Stimulated activated CD4-positive, alpha-beta T cell treated with anti-CD3 and anti-CD28 coated beads, Interleukin-15, amount 100 ng/mL, for 48 hours (primary cell): Measurements from ENCODE around the gene C12orf42.
"Not testable (repeated sequence)": the region's sequence is repeated elsewhere in the genome, so short reads cannot be mapped to it uniquely, and the experiment has no call there.

ENCODE experiments used
- DNase-seq, 2 donors: peaks; one replicate each; pipeline ENCODE4 v3.0.0-alpha.2; 2020; ENCODE audit warnings: low read depth in 2 of 2

Gene C12orf42

GRCh38 chr12:103494734-103495468 lies 867 bp downstream of the C12orf42 start:
- DNase-seq, result no peak

DNA sequence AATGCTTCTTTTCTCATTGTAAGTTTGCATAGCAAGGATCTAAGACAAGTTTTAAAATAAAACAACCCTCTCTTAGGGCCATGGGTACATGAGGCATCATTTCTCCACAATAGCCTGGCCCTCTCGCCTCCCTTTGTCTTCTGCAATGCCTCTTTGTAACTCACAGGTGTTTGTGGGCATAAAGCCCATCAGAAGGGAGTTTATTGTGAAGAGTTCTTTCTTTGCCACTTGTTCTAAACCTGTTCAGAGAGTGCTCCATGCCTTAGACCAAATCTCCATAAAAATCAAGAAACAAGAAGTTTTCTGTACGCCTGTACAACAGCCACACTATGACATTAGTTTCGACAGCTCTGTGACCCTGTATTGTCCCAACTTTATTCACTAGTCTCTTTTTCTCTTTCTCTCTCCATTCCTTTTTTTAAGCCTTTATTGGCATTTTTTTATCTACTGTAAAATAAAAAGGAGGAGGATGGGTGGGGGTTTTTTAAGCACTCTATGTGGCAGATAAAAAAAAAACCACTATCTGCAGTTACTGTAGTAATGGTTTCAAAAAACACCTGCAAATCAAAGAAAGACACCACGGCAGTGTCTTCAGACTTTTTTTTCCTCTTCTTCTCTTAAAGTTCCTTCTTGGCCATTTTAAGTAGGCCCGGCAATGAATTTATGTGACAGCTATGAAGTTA lies 1.6 kb downstream of the C12orf42 start:
- DNase-seq, result no peak

DNA sequence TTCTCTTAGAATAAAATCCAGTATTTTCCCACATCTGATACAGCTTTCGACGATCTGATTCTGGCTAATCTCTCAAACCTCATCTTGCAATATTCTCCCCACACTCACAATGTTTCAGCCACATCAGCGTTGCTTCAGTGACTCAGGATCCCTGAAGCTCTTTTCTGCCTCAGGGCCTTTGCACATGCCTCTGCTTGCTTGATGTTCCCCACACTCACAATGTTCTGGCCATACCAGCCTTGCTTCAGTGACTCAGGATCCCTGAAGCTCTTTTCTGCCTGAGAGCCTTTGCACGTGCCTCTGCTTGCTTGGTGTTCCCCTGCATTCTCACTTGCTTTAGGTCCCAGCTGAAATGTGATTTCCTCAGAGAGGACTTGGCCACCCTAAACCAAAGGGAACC lies 2.6 kb downstream of the C12orf42 start:
- DNase-seq, result no peak

DNA sequence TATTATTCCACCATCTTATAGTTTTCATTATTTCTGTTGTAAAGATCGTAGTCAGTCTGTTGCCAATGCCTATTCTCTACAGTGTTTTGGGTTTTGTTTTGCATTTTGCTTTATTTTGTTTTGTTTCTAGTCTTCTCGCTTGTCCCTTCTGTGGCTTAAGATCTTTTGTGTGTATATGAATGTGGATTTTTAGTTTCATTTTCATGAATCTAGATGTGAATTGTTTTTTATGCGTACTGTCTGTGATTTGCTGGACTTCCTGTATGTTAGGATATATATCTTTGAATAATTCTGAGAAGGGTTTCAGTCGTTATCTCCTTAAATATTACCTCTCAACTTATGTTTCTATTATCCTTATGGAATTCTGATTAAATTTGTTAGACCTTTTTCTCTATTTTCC lies 13.4 kb downstream of the C12orf42 start:
- no peak for DNase-seq

DNA sequence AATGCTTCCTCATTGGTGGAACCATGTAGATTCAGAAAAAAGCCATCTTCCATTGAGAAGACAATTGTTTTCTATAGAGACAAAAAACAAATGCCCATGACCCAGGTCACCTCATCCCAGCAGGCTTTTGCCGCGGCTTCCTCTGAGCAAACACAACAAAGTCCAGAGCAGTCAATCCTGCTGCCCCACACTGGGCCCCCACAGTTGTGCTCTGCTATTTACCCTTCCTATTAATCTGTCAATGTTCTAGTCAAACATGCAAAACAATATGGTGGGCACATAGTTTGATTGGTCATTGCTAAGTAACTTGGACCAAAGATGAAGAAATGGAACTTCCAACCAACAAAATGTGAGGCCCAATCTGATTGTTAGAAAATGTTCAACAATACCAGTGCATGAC lies 20.7 kb downstream of the C12orf42 start:
- no peak for DNase-seq

- DNase-seq, result no peak
Observed at GRCh38 chr12:103470664-103471063, 25.1 kb downstream of the C12orf42 start.

DNA sequence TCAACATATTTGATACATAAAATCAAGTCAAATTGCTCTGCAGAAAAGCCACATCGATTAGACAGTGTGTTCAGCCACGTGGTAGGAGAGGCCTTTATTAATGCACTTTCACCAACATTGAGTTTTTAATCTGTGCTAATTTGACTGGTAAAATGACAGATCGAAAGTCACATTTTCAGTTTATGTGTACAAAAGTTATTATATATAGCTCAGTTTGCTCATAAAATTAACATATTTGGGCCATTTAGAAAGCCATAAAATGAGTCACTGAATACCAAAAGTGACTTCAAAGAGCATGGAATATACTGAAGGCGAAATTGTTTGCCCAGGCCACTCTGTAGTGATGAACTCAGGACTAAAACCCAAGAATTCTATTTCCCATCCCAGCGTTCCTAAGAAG lies 26.0 kb downstream of the C12orf42 start:
- no peak for DNase-seq

DNA sequence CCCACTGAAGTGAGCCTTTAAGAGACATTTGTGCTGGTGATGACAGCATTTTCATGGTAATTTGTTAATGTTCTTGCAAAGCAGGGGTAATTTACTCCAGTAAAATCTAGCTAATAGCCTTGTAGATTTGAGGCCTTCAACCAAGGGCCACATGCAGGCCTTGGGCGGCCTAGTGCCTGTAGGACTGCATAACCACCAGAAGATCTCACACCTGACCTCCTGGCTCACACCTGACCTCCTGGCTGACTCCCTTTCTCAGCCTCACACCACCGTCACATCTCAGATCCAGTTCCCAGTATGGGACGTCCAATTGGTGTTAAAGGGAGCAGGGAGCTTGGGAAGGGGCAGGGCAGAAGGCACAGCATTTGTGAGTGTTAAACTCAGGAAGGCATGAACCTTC lies 26.9 kb downstream of the C12orf42 start:
- DNase-seq, result no peak

DNA sequence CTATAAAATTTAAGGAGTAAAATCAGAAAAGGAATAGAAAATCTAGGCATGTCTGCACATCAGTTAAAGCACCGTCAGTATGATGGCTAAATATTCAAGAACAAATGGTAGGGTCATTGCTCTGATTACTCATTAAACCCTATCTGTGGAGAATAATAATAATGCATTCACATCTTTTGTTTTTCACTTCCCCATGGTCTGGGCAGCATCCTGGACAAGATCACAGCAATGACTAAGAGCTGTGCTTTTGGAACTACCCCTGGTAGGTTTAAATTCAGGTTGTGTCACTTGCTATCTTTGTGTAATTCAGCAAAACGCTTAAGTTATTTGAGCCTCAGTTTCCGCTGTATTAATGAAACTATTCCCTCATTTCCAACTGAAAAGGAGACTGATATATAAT lies 33.1 kb downstream of the C12orf42 start:
- DNase-seq, result no peak

DNA sequence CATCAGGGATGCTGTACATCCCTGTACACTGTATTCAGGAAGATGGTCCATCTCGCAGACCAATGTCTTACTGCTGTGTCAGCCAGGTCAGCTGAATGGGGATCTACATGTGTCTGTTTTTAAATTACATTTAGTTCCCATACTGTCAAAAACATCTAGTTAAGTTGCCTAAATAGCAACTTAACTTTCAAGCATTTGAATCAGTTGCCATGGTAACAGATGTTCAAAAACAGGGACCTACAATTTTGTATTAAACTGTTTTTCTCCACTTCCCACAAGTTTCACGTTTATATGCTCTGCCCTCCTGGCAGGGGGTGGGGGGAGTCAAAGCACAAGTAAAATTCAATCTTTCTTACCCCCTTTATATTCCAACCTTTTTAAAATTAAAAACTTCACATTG lies 38.3 kb downstream of the C12orf42 start:
- no peak for DNase-seq

DNA sequence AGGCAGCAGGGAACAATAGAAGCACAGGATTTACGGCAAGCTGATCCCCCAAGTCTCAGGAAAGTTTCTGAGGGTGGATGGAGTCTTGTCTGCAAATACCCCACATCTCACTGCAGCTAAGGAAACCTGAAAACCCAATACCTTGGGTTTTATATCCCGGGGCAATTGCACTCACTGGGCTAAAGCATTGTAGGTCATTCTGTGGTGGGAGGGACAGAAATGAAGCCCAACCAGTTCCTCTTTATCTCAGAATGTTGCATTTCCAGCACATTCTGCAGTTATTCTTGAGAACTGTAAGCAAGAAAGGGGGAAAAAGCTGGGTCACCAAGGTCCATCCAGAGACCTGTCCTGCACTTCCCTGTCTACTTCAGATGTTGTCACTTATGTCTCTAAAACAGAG lies 39.8 kb downstream of the C12orf42 start:
- no peak for DNase-seq

GRCh38 chr12:103455020-103455763 lies 40.6 kb downstream of the C12orf42 start:
- no peak for DNase-seq

DNA sequence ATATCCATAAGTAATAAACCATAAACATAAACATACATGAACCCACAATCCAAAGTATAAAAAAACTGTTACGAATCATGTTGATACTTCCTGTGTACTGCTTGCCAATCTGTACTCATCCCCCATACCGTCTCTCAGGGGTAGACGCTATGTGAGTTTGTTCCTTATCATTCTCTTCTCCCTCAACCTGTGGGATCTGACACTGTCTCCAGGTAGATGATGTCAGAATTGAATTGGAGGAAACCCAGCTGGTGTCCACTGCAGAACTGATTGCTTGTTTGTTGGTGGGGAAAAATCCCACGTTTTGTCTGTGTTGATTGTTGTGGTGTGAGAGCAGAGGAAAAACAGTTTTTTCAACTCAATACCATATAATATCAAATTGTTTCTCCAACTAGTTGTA lies 50.8 kb downstream of the C12orf42 start:
- DNase-seq, result no peak

- no peak for DNase-seq
Observed at GRCh38 chr12:103442822-103443221, 52.9 kb downstream of the C12orf42 start.

DNA sequence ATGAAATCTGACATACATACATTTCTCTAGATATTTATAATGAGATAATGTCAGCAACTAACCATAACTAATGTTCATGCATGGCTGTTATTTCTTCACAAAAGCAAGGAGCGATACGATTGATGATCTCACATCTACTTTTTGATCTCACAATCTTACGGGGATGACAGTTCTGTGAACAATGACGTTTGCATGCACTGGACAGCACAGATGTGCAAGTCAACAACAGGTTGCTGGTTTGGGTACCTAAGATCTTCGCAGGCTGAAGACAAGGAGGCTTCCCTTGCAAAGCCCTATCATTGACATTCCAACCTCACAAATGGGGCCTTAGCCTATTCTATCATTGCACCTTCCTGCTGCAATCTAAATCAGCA lies 53.6 kb downstream of the C12orf42 start:
- DNase-seq, result no peak

DNA sequence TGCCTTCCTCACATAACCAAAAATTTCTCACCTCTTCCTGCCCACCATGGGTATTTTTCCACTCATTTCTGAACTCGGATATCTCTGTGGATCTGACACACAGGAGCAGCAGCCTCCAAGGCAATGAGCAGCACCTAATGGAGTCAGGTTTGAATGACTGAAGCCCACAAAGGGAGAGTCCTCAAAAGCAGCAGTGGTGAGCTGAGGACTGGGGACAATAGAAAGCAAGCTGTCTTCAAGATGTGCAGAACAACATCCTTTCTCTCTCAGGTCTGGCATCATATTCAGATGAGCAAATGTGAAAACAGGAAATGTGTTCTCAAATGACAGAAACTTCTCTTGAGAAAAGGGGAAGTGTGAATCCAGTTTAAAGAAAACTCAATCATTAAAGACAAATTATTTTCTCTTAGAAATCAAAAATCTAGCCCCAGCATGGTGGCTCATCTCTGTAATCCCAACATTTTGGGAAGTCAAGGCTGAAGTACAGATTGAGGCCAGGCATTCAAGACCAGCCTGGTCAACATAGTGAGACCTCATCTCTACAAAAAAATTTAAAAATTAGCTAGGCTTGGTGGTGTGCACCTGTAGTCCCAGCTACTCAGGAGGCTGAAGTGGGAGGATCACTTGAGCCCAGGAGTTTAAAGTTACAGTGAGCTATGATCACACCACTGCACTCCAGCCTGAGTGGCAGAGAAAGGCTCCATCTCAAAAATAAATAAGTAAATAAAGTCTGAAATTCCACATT lies 54.2 kb downstream of the C12orf42 start:
- DNase-seq, result no peak

- not testable (repeated sequence) for DNase-seq
Observed at GRCh38 chr12:103434165-103435105, 61.3 kb downstream of the C12orf42 start.

DNA sequence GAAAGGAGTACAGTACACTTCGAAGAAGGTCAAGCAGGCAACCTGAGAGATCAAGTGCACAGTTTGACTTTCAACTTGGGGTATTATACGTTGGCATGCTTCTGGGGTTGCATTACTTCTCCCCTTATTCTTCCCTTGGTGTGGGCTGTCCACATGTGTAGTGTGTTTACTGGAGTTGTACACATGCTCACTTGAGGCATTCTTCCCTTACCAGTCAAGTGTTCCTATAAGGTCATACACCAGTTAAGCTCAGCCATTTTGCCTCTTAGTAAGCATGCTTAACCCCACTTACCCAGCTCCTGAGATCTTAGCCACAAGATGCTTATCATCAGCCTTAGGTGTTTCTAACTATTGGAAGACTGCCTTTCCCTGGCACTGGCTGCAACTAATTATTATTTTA lies 63.8 kb downstream of the C12orf42 start:
- DNase-seq, result no peak

DNA sequence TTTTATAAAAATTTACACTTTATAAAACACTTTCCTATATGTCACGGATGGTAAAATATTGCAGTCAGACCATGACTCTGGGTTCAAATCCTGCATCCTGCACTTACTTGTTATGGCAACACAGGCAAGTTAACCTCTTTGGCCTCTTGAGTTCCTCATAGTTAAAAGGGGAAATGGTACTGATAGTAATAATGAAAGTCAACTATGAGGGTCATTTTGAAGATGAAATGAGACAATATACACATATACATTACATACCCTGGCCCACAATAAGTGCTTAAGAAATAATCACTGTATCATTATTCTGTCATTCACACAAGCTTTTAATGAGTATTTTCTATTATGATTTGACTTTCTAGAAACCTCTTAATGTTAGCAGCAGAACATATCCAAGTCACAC lies 64.4 kb downstream of the C12orf42 start:
- no peak for DNase-seq

GRCh38 chr12:103425674-103426073 lies 70.1 kb downstream of the C12orf42 start:
- not testable (repeated sequence) for DNase-seq
